ENCODE results near the gene DNPH1.

Gene DNPH1

DNA sequence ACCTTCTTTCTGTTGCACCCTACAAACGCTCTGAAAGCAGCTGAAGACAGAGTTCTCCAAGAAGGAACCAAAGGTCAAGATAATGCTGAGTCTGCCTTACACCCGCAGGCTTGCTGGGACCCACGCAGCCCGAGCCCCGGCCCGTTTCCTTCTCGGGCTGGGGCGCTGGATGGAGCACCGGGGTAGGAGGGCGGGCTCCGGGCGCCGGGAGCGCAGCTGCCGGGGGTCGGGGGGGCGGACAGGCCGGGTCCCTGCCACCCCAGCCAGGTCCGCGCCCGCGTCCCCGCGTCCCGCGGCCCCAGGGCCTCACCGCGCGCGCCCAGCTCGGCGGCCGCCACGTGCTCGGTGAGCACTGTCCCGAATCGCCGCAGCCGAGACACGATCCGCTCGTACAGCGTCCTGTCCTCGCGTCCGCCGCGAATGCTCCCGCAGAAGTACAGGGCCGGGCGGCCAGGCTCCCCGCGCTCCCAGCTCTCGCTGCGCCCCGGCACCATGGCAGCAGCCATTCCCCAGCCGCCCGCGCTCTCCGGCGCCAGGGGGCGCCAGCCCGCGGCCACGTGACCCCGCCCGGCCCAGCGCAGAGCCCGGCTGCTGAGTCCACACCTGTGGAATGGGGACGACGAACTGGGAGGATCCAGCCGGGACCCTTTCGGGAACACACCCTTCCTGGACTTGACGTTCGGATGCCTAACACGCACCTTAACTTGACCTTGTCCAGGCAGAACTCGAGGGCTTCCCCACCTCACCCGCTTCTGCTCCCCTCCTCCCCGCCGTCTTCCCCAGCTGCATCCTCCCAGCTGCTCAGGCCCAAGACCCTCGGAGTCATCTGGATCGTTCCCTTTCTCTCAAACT, at the start of gene DNPH1:
DNPH1 (minus strand) TSS at position 531 of the 852 bp plus-strand sequence; CDS start at position 506, 25 bp downstream.
- DNase-seq: peak; percentile 59

DNA sequence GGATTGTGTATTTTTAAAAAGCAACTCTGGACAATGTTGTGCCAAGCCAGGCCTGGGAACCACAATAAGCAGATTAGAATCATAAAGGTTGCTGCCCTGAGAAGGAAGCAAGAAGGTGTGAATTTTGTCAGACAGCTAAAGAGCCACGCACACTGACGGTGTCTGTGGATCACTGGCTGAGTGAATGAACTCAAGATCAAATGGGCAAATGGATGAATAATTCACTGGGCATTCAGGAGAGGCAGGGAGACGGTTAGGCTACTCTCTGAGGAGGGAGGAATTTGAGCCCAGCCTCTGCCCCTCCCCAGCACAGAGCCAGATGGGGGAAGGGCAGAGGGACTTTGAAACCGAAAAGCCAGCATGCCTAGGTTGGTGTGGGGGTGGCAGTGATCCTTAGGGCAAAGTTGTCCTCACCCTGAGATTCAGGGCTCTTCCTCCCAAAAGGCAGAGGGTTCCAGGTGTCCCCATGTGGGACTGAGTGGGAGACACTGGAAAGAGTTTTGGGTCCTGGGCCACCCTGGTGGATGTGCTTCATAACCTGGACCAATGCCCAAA, 49.3 kb upstream of the DNPH1 start:
- DNase-seq: peak; percentile 67

GRCh38 chr6:43277643-43278523, 48.6 kb upstream of the DNPH1 start:
- peak; percentile 35 for DNase-seq

DNA sequence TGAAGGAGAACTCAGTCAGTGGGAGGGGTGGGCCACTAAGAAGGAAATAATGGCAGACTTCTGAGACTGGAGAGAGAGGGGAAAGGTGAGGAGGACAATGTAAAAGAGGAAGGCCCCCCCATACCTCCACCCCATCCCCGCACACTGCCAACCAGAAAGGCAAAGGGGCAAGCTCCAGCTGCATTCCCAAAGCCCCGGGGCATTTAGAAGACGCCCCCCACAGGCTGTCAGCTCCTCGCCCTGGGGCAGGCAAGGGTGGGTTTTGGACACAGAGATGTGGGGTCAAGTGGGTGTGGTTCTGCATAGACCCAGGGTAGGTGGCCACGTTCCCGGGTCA, 48.0 kb upstream of the DNPH1 start:
- DNase-seq: no peak

GRCh38 chr6:43276577-43277305, 47.5 kb upstream of the DNPH1 start:
- DNase-seq: no peak

- DNase-seq: peak; percentile 23
Observed at GRCh38 chr6:43275801-43276576, 46.7 kb upstream of the DNPH1 start.

- DNase-seq: no peak
Observed at GRCh38 chr6:43274916-43275597, 45.8 kb upstream of the DNPH1 start.

GRCh38 chr6:43274127-43274915, 45.0 kb upstream of the DNPH1 start:
- DNase-seq: no peak

DNA sequence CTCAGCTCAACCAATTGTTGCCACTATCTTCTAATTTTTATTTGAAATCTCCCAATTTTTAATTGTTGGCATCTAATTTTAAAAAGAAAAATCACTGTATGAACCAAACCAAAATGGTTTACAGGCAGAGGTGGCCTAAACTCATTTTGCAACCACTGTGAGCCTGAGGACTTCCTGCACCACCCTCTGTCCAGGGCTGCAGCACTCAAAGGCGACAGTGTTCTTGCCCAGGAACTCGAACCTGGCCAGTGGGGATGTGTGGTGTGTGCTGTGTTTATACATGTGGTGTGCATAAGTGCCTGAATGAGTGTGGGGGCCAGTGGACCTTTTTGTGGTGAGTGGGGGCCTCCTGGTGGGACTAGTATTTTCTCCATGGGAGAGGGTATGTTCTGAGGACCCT, 44.4 kb upstream of the DNPH1 start:
- no peak for DNase-seq

- no peak for DNase-seq
Observed at GRCh38 chr6:43271944-43272343, 42.7 kb upstream of the DNPH1 start.

GRCh38 chr6:43271103-43271815, 42.0 kb upstream of the DNPH1 start:
- DNase-seq: no peak

GRCh38 chr6:43269273-43270007, 40.2 kb upstream of the DNPH1 start:
- no peak for DNase-seq

- no peak for DNase-seq
Observed at GRCh38 chr6:43268782-43269272, 39.5 kb upstream of the DNPH1 start.

DNA sequence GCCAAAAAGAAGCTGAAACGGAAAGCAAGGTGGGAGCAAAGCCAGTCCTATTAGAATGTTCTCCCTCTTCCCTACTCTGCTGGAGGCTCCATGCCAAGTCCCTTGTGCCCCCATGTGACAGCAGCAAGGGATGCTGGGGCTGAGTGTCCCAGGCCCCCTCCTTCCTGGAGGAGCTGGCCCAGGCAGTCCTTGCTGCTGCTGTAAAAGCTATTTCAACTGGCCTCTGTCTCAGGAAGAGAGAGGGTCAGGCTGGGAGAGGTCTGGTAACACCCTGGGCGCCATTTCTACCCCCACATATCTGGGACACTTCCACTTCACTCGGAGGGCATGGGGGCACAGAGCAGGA, 39.0 kb upstream of the DNPH1 start:
- no peak for DNase-seq

DNA sequence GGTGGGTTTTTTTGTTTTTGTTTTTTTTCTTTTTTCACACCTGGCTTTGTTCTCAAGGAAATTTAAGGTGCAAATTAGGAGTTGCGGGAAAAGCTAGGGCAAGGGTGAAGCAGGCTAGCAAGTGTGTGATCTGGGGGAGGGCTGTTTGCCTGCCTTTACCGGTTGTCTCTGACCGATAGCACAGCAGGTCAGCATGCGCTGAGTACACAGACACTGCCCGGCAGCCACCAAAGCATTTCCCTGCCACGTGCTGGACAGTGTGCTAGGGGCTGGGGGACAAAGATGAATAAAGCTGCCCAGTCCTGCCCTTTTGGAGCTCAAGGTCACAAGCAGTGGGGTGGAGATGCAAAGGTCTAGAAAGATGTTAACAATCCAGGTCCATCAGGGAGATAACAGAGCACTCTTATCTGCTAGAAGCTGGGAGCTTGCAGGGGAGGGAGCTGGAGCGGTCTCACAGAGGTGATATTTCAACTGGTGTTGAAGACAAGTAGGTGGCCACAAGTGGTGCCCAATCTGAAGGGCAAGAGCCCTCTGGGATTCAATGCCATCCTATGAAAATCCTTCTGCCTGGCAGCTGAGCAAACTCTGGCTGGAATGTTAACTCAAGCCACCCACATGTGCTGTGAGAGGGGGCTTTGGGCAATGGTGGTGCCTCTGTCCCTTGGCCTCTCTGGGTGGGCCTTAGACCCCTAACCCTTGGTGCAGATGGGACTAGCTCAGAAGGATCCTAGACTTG, 38.5 kb upstream of the DNPH1 start:
- no peak for DNase-seq

GRCh38 chr6:43265564-43265963, 36.3 kb upstream of the DNPH1 start:
- no peak for DNase-seq

DNA sequence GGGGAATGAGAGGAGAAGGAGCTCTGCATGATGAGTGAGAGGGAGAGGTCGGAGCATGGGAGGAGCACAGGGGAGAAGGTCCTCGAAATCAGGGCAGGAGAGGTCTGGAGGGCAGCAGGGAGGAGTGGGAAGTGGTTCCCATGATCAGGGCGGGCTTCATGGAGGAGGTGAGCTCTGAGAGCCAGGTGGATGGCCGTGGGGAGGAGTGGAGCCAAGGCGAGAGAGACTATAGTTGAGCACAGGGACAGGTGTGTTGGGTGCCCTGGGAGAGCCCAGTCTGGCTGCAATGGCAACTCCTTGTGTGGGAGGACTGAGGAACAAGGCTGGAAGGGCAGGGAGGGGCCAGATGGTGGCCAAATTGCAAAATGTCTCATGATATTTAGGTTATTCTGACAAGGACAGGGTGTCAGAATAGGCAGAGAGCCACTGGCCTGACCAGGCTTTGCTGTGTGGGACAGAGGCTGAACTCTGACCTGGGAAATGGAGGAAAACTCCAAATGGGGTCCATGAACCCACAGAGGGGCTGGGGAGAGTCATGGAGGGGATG, 35.4 kb upstream of the DNPH1 start:
- no peak for DNase-seq
